Left lung (tissue), 10 donors: Measurements from ENCODE around the gene PSMC6. TPM values are rescaled to one million over a fixed set of nuclear protein-coding genes. Genes with fewer than 3 reads are reported as not detected.

ENCODE experiments used
- ATAC-seq: fragments of 200-7000 bp; cut with Tn5 transposase; one replicate; pipeline ENCODE4 v1.9.1; 2020; ENCODE audit warnings: moderate library complexity
- DNase-seq, 4 donors: peaks; one replicate each; pipeline ENCODE4 v3.0.0-alpha.2; 2013 to 2020
- H3K27ac ChIP-seq, 2 donors: fragments of 200-600 bp; sonication (generic) in 1 of 2; one replicate each; pipeline versions ENCODE4 v1.5.0 to v1.8.0; 2020 to 2021
- H3K27me3 ChIP-seq, 2 donors: fragments of 200-600 bp; sonication (generic) in 1 of 2; one replicate each; pipeline versions ENCODE4 v1.5.0 to v1.8.0; 2020 to 2021
- H3K36me3 ChIP-seq, 2 donors: fragments of 200-600 bp; sonication (generic) in 1 of 2; one replicate each; pipeline versions ENCODE4 v1.5.0 to v1.8.0; 2020 to 2021
- H3K4me1 ChIP-seq, 2 donors: fragments of 200-600 bp; one replicate each; pipeline ENCODE4 v1.8.0; 2021
- H3K4me3 ChIP-seq, 2 donors: fragments of 200-600 bp; sonication (generic) in 1 of 2; one replicate each; pipeline versions ENCODE4 v1.5.0 to v1.8.0; 2020 to 2021; ENCODE audit warnings: mild to moderate bottlenecking in 1 of 2
- H3K9me3 ChIP-seq, 2 donors: fragments of 200-600 bp; sonication (generic) in 1 of 2; one replicate each; pipeline versions ENCODE4 v1.5.0 to v1.8.0; 2020 to 2021
- intact Hi-C, 2 donors: fragments of 100-400 bp; cut with DNase I; formaldehyde crosslinking; loops; one replicate each; pipeline versions ENCODE4 v1.11.2 to v1.14.2; 2022
- polyA plus RNA-seq, 6 donors: library from polyadenylated mRNA; unstranded; fragments of 120-200 nt; gene quantifications; one replicate each; pipeline ENCODE4 v1.2.1, GENCODE V29; 2013; ENCODE audit not compliant: insufficient read length in 6 of 6
- total RNA-seq, 2 donors: library from RNA; stranded (reverse); fragmentation: NEBNext Ultra II Directional; extraction: Animal tissue kit (Norgen Biotek cat#: 25700); gene quantifications; one replicate each; pipeline ENCODE4 v1.2.1, GENCODE V29; 2021
- TF ChIP-seq, protein P1 (sequence below), 2 donors: fragments of 200-600 bp; sonication (generic) in 1 of 2; IDR thresholded peaks; one replicate each; pipeline versions ENCODE4 v1.5.0 to v1.8.0; 2021; ENCODE audit warnings: antibody characterized with exemption in 2 of 2
- donor health status: DM: no; HTN: yes; CAD: no.
- donor health status: DM: no; HTN: no; CAD: no.

Gene PSMC6
- total and polyA plus RNA-seq, 8 donors, result 68.5 to 188 (median 156) TPM

- ATAC-seq, result no peak
- no peaks in the 10 kb centered on the region for H3K4me1 ChIP-seq
- H3K4me3 ChIP-seq, result no peak overlapping the region
- no peaks in the 10 kb centered on the region for H3K27me3 ChIP-seq
- TF ChIP-seq, protein P1, sequence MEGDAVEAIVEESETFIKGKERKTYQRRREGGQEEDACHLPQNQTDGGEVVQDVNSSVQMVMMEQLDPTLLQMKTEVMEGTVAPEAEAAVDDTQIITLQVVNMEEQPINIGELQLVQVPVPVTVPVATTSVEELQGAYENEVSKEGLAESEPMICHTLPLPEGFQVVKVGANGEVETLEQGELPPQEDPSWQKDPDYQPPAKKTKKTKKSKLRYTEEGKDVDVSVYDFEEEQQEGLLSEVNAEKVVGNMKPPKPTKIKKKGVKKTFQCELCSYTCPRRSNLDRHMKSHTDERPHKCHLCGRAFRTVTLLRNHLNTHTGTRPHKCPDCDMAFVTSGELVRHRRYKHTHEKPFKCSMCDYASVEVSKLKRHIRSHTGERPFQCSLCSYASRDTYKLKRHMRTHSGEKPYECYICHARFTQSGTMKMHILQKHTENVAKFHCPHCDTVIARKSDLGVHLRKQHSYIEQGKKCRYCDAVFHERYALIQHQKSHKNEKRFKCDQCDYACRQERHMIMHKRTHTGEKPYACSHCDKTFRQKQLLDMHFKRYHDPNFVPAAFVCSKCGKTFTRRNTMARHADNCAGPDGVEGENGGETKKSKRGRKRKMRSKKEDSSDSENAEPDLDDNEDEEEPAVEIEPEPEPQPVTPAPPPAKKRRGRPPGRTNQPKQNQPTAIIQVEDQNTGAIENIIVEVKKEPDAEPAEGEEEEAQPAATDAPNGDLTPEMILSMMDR (IDR thresholded peaks at IDR 0.05), result no peak
- no peak for DNase-seq
- intact Hi-C loops, result no loop called here
- H3K9me3 ChIP-seq, result no peaks in the 10 kb centered on the region
- peaks cover 0 to 70% of the 10 kb centered on the region in 2 donors for H3K36me3 ChIP-seq
- H3K27ac ChIP-seq, result no peak overlapping the region
Observed at GRCh38 chr14:52661314-52661713, 45.7 kb upstream of the PSMC6 start.

DNA sequence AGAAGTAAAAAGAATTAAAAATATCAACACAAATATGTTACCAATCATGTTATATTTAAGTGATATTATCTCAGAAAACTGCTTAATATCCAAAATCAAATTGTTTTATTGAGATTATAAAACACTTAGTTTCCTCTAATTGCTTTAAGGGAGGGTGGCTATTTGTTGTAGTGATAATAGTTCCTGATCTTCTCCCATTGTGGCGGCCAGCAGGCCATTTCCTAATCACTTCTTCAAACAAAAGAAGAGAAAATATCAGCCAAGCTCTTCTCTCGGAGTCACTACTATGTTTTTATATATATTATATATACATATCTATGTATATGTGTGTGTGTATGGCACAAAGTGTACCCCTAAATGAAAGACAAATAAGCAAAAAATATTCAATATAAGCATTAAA is 43.1 kb upstream of the PSMC6 start:
- TF ChIP-seq, protein P1 (IDR thresholded peaks at IDR 0.05), result no peak
- Histone ChIP-seq H3K4me1 (no peaks in the 10 kb centered on the region), H3K9me3 (no peaks in the 10 kb centered on the region), H3K36me3 (peaks cover 0 to 75% of the 10 kb centered on the region in 2 donors), H3K4me3 (no peak overlapping the region), H3K27ac (no peak overlapping the region), H3K27me3 (no peaks in the 10 kb centered on the region)
- ATAC-seq, result no peak
- intact Hi-C loops, result no loop called here
- no peak for DNase-seq

GRCh38 chr14:52678591-52678990 is 28.4 kb upstream of the PSMC6 start:
- H3K36me3 ChIP-seq, result peaks cover 0 to 60% of the 10 kb centered on the region in 2 donors
- ATAC-seq, result no peak

GRCh38 chr14:52683985-52684520 is 22.9 kb upstream of the PSMC6 start:
- Histone ChIP-seq H3K9me3 (no peaks in the 10 kb centered on the region), H3K4me3 (no peak overlapping the region), H3K4me1 (peaks cover 0 to 14% of the 10 kb centered on the region in 2 donors), H3K36me3 (peaks cover 0 to 19% of the 10 kb centered on the region in 2 donors), H3K27me3 (no peaks in the 10 kb centered on the region), H3K27ac (no peak overlapping the region)
- TF ChIP-seq, protein P1 (IDR thresholded peaks at IDR 0.05), result no peak
- ATAC-seq (no peak), DNase-seq (no peak)
- intact Hi-C loops, result no loop called here

More at GRCh38 chr14:52678591-52678990, 28.4 kb upstream of the PSMC6 start:
- intact Hi-C loops, result no loop called here
- Histone ChIP-seq H3K9me3 (no peaks in the 10 kb centered on the region), H3K4me3 (no peak overlapping the region), H3K27me3 (no peaks in the 10 kb centered on the region), H3K27ac (no peak overlapping the region), H3K4me1 (no peaks in the 10 kb centered on the region)
- TF ChIP-seq, protein P1 (IDR thresholded peaks at IDR 0.05), result no peak
- DNase-seq, result no peak

DNA sequence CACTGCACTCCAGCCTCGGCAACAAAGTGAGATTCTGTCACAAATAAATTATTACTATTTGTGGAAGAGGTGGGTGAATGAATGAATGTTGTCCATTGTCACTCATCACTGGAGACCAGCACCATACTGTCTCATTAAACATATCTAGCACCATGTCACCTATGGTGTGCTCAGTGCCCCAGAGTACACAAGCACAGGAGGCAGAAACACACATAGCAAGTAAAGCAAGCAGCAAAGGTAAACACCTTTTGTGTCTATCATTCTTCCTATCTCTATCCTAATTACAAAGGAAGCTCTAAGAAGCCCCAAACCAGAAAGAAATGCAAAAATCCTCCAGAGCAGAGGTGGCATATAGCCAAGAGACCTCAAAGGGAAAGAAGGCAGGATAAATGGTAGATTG is 20.8 kb upstream of the PSMC6 start:
- Histone ChIP-seq H3K27ac (no peak overlapping the region), H3K27me3 (no peaks in the 10 kb centered on the region), H3K9me3 (no peaks in the 10 kb centered on the region), H3K4me3 (no peak overlapping the region), H3K36me3 (peaks cover 0 to 9% of the 10 kb centered on the region in 2 donors), H3K4me1 (peaks cover 0 to 16% of the 10 kb centered on the region in 2 donors)
- TF ChIP-seq, protein P1 (IDR thresholded peaks at IDR 0.05), result no peak
- intact Hi-C loops, result no loop called here
- ATAC-seq, result no peak
- DNase-seq, result no peak
